GM18520 (cell line): Measurements from ENCODE around the gene ART1.

Experiments
- ATAC-seq: cut with Tn5 transposase; IDR thresholded peaks from one replicate; pipeline ENCODE4 v1.9.1; 2021; ENCODE audit not compliant: unreplicated experiment

Gene ART1

GRCh38 chr11:3664032-3664630 is 19.2 kb downstream of the ART1 start:
- ATAC-seq: no peak

- no peak for ATAC-seq
Measured at GRCh38 chr11:3665336-3666022, 20.6 kb downstream of the ART1 start.

- no peak for ATAC-seq
Measured at GRCh38 chr11:3666023-3666530, 21.1 kb downstream of the ART1 start.

GRCh38 chr11:3667149-3668035 is 22.5 kb downstream of the ART1 start:
- ATAC-seq: no peak

GRCh38 chr11:3669128-3669527 is 24.2 kb downstream of the ART1 start:
- no peak for ATAC-seq

- ATAC-seq: no peak
Measured at GRCh38 chr11:3669742-3670183, 24.8 kb downstream of the ART1 start.

- ATAC-seq: no peak
Measured at GRCh38 chr11:3671334-3672254, 26.7 kb downstream of the ART1 start, which contains the start of gene CHRNA10. CHRNA10 (minus strand) TSS chr11:3671384; CDS start chr11:3671312, 72 bp downstream.

GRCh38 chr11:3674189-3674588 is 29.3 kb downstream of the ART1 start:
- ATAC-seq: no peak

GRCh38 chr11:3675971-3676370 is 31.0 kb downstream of the ART1 start:
- no peak for ATAC-seq

GRCh38 chr11:3679077-3679476 is 34.1 kb downstream of the ART1 start:
- ATAC-seq: no peak

GRCh38 chr11:3683039-3683438 is 38.1 kb downstream of the ART1 start:
- ATAC-seq: no peak

GRCh38 chr11:3684129-3684818 is 39.3 kb downstream of the ART1 start:
- no peak for ATAC-seq

GRCh38 chr11:3684819-3685172 is 39.9 kb downstream of the ART1 start:
- no peak for ATAC-seq

GRCh38 chr11:3685923-3686322 is 41.0 kb downstream of the ART1 start:
- ATAC-seq: no peak

- no peak for ATAC-seq
Measured at GRCh38 chr11:3686751-3687150, 41.8 kb downstream of the ART1 start.

GRCh38 chr11:3700410-3700809 is 55.5 kb downstream of the ART1 start:
- no peak for ATAC-seq

GRCh38 chr11:3700910-3701309 is 56.0 kb downstream of the ART1 start:
- no peak for ATAC-seq

GRCh38 chr11:3703383-3703782 is 58.5 kb downstream of the ART1 start:
- ATAC-seq: no peak

GRCh38 chr11:3707176-3707575 is 62.2 kb downstream of the ART1 start:
- ATAC-seq: no peak

GRCh38 chr11:3709977-3710376 is 65.0 kb downstream of the ART1 start:
- no peak for ATAC-seq
